Activated CD8-positive, alpha-beta memory T cell treated with anti-CD3 and anti-CD28 coated beads, Interleukin-2, amount 50 U/mL, for 48 hours (primary cell): ENCODE results near the gene ASTL.

Source experiments
- DNase-seq: peaks from one replicate; pipeline ENCODE4 v3.0.0-alpha.2; 2020

Gene ASTL

DNA sequence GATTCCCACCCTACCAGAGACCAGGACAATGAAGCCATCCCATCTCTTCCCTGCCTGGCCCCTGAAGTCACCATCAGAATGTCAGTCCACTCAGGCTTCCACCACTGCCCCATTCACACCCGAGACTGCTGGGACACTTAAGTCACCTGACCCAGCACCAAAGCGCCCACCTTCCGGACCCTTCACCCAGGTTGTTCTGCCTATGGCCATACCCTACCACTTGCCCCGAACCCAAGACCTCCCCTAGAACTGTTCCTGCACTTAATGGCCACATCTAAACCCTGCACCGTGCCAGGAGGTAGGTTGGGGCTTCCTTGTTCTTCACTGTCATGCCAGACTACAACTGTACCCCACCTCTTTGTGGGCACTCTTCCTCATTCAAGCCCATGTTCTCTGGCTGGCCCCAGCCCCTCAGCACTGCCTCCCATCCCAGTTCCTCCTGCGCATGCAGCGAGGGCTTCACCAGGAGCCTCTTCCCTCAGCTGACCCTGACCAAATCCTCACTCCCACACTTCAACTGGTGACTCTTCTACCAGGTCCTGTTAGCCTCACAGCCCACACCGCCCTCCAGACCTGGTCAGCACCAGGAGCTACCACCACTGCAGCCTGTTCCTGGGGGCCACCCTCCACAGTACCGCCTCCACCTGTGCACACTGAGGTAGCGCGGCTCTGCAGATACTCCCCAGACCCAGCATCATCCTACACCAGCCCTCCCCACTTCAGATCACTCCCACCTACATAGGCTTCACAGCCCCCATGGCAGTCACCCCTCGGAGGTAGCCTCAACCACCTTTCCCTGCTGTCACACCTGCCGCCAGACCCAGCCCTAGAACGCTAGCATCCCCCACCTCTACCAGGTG is 13.7 kb downstream of the ASTL start:
- no peak for DNase-seq

DNA sequence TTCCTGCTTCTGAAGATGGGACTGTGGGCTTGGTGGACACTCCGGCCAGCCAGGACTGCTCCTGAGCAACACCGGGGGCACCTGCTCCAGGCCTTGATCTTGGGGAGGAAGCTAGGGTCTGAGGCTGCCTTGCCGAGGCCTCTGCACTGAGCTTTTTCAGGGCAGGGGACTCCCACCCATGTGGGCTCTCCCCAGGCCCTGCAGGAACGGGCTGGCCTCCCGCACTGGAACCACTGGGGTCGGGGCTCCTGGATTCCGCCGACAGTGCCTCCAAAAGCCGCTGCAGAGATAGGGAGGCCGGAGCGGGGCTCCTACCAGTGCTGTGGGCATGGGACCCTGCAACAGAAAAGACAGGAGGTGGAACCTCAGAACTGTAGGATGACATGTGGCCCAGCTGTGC is 14.4 kb downstream of the ASTL start:
- no peak for DNase-seq

DNA sequence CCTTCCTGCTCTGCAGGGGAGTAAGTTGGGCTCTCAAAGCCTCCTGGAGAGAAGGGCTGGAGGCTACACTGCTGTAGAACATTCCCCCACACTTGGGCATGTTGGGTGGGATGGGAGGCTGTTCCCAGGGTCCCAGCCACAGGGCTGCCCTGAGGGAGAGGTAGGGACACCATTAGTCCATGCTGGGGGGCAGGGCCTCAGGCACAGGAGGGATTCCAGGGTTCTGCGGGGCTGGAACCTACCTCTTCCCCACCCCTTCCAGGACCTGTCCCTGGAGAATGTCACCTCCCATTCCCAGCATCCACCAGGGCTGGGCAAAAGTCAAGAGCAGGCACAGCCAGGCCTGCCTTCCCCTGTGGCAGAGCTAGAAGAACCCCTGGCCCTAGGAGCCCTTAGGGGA is 15.0 kb downstream of the ASTL start:
- no peak for DNase-seq

DNA sequence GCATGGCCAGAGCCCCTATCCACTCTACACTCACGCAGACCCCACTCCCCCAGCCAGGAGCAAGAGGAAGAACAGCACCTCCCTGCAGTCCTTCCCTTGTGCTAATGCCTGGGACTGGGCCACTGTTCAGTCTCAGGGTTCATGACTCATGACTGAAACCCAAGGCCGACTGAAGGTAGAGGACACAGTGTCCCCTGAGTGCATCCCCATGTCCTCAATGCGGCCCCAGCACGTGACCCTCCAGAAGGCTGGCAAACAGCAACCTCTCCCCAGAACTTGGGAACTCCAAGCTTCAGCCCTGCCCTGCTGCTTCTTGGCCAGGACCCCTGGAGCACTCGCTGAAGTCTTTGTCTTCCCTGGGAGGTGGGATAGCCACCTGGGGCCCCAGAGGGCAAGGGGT is 15.9 kb downstream of the ASTL start:
- DNase-seq, result no peak

DNA sequence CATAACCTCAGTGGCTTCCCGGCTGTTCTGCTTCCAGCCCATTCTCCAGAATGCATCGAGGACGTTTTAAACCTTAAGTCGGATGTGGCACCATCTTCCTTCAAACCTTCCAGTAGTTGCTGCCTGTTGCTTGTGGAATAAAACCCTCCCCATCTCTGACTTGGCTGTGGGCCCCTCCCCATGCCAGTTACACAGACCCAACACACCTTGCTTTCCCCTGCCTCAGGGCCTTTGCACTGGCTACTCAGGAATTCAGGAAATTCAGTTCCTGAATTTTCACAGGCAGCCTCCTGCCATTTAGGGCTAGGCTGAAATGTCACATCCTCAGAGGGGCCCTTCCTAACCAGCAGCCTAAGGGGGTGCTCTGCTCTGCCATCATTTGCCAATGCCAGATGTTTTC is 16.9 kb downstream of the ASTL start:
- DNase-seq, result no peak

DNA sequence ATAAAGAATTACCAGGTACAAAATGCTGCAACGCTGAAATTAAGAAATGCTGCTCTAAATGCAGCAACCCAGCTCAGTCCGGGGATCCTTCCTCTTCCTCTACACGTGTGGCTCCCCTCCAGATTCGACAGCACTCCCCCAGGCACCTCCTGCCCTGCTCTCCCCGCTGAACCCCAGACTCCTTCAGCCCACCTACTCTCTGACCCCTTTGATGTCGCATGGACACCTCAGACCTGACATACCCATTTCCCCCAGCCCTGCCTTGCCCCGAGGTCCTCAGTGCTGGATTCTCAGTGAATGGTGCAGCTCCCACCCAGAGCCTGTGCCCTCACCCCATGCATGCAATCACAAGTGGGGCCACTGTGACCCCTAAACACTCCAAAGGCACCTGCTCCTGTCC is 17.3 kb downstream of the ASTL start:
- DNase-seq, result no peak

DNA sequence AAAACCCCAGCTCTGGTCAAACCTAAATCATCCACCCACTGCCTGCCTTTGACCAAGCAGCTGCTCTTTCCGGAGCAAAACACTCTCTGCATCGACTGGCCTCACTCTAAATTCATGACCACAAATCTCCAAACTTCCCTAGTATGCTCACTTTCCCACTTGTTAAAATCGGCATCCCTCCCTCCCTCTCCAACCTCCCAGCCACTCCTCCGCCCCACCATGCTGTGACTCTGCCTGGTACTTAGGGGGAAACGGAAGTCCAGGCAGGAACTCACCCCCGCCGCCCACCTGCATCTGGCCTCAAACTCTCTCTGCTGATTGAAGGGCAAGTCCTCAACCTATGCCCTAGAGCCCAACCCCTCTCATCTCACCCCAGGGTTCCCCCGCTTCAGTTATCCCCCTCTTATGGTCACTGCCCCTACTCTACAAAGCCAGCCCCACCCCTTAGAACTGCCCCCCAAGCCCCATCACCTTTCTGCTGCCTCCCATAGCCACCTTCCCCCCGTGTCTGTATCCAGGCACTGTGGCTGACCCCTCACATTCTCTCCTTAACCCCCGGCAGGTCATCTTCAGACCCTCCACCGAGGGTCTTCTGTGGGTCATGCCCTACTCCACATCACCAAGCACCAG is 18.1 kb downstream of the ASTL start:
- no peak for DNase-seq

DNA sequence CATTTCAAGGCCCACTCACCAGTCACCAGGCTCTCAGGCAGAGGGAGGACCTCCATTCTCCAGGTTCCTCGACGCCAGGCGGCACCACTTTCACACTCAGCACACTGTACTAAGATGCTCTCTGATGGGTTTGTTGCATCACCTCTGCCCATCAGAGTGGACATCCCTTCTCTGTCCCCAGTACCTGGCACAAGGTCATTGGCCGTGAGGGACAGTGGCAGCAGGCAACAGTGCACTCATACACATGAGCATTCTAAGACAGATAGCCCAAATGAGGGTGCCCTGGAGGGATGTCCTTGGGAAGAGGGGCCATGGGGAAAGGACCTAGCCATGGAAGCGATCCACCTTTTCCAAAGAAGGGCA is 18.9 kb downstream of the ASTL start:
- DNase-seq, result no peak

DNA sequence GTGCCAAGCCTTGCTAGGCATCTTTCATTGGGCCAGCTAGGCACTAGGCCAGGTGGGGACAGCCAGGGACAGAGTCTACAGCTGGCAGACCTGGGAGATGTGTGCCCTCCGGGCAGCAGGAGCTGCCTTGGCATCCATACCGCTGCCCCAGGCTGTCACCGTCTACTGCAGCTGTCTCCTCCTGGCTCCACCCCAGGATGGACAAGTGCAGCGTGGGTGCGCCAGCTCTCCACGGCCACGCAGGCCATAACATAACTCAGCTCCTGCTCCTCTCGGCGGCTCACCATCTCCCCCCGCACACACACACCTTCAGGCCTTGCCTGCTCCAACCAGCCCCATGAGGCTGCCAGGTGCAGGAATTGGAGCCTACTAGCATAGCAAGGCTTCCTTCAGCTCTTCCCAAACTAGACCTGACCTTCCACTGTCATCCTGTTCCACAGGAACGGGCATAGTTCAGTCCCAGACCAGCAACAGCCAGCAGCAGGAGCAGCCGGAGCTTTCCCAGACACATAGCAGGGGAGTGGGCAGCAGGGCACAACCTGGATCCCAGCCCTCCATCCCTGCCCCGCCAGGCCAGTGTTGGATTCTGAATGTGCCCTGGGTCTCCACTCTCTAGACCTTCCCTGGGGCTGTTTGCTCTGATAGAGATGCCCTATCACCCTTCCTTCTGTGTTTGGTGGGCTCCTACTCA is 19.5 kb downstream of the ASTL start:
- no peak for DNase-seq

DNA sequence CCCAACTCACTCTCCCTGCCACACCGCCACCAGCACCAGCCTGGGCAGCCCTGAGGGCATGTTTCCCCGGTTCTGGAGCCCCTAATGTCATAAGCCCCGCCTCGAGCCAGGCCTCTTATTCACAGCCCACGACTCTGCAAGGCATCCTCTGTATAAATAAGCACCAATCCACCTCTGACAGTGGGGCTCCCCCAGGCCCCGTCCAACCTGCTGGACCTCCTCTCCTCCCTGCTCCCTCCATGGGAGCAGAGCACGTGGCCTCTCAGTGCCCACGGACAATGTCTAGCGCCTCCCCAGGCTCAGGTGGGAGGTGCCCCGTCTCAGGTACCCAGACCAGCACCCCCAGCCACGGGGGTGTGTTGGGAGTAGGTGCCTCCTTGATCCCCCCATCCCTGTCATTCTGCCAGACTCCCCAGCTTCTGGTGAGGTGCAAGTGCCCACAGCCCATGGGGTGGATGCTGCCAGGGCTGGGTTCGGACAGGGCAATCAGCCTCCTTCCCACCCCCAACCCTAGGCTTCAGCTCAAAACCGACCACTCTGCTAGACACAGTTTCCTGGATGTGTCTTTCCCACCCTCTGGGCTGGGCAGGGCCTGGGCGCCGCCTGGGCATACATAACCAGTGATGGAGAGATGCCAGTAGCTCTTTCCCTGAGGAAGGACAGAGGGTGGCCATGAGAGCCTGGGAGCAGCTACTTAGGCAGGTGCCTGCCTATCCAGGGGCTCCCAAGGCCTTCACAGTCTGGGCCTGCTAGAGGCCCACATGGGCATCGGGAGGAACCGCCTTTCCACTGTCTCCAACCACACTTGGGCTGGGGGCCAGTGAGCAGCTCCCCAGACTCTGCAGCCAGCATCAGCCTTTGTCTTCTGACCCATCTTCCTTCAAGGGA is 20.4 kb downstream of the ASTL start:
- DNase-seq, result no peak

DNA sequence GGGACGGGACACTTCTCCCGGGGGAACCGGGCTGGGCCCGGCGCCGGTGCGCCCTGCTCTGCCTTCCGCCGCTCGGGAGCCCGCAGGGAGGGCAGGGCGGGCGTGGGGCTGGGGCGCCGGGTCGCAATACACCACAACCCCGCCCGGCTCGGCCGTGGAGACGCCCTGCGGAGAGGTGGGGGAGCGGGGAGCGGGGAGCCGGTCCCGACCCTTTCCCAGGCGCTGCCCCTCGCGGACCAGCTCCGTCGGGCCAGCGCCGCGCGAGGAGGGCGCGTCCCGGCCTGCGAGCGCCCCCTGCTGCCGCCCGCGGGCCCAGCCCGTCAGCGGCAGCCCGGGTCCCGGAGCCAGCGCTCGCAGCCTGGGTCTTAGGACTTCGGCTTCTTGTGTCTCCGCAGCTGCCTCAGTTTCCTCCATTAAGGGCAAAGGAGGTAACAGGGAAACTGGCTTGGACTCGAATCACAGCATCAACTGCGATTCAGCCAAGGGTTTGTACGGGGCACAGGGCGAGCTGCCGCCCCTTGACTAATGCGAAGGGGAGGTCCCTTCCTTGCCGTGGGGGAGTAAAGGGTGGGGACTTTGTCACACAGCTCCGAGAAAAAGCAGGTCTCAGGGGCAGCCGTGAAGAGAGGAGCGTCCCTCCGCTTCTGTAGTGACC is 21.3 kb downstream of the ASTL start:
- DNase-seq, result peak; percentile 88

DNA sequence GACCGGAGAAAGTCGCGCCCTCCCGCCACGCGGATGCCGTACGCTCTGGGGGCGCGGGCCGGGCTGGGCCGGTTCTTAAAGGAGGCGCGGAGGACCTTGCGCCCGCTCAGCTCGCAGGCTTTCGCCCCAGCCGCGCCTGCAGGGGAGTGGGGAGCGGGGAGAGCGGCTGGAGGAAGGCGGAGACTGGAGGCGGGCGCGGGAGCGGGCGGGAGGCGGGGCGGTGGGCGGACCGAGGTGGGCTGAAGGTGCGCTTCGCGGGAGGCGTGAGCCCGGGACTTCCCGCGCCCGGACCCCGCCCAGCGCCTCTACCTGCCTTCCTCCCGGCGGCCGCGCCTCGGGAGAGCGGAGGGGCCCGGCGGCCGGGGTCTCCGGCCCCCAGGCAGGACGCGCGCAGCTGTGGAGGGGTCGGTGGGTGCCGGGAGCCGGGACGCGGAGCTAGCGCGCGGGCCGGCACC is 21.9 kb downstream of the ASTL start, which contains the start of gene ADRA2B:
Gene ADRA2B, minus strand, starts transcription at position 148 of the 455 bp plus-strand sequence. CDS start 422 bp downstream, outside the sequence.
- peak; percentile 81 for DNase-seq

DNA sequence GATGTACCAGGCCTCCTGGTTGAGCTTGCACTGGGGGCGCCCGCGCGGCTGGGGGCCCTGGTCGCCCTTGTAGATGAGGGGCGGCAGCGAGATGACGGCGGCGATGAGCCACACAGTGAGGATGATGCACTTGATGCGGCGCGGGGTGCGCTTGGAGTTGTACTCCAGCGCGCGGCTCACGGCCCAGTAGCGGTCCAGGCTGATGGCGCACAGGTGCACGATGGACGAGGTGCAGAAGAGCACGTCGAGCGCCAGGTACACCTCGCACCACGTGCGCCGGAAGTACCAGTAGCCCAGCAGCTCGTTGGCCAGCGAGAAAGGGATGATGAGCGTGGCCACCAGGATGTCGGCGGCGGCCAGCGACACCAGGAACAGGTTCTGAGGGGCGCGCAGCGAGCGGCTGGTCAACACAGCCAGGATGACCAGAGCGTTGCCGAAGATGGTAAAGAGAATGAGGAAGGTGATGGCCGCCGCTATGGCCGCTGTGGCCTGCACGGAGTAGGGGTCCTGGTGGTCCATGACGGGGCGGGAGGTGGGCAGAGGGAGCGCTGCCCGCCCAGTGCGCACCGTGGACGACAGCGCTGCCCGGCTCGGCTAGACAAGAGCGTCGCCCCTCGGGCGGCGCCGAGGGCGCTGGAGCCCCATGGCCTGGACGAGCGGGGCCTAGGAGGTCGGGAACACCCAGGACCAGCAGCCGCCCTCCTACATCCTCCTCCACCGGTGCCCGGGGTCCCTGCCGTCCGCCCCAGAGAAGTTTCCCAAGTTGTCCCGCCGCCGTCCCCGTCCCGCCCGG is 22.5 kb downstream of the ASTL start:
- DNase-seq, result no peak

DNA sequence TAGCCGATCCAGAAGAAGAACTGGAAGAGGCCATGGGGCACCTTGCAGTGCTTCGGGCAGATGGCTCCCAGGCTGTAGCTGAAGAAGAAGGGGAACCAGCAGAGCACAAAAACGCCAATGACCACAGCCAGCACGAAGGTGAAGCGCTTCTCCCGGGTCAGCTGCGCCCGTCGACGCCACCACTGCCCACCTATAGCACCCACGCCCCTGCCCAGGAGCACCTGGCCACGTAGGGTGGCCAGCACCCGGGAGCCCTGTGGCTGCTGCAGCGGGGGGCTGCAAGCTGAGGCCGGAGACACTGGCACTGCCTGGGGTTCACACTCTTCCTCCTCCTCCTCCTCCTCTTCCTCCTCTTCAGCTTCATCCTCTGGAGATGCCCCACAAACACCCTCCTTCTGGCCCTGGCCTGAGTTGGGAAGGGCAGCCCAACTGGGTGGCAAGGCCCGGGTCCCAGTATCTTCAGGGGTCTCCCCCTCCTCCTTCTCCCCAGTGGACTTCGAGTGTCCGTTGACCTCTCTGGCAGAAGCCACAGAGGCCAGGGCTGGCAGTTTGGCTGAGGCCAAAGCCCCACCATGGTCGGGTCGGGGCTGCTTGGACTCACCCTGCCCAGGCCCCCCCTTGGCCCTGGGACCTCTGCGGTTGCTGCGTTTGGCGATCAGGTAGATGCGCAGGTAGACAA is 23.3 kb downstream of the ASTL start:
- DNase-seq, result no peak

DNA sequence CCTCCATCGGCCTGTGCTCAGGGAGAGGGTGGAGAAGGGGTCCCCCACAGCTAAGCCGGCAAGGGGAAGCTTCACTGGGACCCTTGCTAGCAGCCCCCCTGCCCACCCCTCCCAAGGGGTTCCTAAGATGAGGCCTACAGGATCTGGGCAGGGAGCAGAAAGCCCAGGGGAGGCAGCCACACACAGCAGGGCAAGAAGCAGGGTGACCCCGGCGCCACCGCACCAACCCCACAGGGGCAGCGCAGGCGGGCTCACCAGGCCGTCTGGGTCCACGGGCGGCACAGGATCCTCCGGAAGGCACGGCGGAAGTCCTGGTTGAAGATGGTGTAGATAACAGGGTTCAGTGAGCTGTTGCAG is 23.8 kb downstream of the ASTL start:
- DNase-seq, result no peak

DNA sequence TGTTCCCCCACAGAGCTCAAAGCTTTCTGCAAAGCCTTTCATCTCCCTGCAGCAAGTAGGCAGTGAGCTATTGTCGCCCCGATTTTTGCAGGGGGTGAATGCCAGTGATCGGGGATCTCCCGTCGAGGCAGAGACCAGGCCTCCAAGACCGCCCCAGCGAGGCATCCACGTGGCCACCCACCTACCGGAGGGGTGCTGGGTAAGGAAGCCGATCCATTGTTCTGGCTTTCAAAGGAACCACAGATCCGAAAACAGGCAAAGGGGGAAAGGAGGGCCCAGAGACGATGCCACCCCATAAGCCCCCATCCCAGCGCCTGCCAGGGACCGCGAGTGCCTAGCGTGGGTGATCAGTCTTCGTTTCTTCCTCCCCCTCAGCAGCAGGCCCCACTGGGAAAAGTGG is 24.4 kb downstream of the ASTL start:
- no peak for DNase-seq

DNA sequence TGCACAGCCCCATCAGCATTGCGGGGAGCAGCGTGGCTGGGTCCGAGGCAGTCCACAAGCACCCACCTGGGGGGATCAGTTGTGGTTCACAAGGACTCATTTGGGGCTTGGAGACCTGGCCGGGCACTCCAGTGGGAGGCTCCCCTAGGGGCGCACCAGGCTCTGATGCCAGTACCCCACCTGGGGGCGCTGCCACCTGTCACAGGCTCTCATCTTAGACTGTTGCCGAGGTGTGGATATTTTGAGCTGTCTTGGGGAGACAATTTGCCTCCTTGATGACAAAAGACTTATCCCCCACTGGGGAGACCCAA is 25.0 kb downstream of the ASTL start:
- no peak for DNase-seq

DNA sequence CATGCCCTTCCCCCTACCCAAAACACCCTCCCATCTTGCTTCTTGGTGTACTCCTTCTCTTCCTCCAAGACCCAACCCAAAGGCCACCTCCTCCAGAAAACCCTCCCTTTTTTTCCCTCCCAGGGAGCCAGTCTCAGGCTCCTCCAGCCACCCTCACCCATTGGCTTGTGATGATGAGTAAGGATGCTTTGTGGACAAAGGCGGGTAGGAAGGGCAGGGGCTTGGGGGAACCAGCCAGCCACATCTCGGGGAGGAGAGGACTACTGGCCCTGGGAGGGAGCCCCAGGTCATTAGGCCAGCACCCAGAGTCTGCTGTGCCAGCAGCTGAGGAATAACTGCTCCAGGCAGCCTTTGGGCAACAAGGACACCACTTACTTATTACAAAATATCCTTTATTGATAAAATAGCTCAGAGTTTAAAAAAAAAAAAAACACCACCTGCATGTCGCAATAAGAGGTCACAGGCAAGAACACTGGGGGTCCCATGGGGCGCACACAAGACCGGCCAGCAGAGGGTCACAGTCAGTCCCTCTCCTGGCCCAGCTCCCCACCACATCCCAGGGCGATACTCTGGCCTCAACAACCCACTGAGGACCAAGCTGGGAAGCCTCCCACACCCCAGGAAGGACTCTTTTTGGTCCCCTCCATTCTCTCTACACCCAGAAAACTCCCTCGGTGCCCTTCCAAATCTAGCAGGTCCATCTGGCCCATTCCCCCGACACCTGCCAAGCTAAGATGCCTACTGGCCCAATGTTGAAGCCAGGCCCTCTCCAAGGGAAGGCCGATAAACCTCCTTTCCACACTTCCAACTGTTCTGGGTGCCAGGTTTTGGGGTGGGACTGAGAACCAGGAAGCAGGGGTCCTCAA is 25.6 kb downstream of the ASTL start:
- no peak for DNase-seq

DNA sequence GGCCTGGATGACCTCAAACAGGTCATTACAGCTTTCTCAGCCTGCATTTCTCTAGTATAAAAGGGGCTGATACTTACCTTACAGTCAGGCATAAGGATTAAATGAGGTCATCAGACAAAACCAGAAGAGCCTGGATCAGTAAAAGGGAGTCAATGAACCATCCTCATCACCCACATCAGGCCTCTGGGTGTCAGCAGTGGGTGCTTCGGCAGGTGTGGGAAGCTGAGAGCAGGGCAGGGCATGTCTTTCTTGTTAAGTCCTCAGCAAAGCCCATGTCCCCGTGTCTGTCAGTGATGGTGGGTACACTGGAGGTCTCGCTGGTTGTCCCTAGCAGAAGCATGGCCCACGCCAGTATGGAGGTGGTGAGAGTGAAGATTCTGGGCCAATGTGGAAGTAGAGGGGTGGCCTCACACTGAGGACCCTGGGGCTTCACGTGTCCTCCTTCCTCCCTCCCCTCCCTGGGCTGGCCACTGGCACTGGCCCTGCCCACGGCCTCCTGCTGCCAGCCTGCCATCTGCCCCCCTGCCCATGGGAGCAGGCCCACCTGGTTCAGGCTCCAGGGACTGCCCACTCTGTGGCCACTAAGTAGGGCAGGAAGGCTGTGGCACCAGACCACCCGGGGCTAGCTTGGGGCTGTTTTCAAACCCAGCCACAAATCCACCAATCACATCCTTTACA is 26.3 kb downstream of the ASTL start:
- DNase-seq, result no peak

DNA sequence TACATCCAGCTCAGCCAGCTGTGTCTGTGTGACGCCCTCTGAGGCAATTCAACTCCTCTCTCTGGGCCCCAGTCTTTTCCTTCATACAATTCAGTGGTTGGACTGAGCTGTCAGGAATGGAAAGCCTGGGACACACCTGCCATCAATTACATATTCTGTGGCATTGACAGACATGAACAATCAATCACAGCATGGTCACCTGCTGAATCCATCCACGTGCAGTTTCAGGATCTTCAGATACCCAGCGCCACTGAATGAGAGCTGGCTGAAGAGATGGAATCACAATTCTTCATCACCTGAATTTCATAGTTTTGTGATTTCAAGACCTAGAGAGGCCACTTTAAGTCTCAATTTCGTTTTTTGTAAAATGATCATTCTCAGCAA is 27.1 kb downstream of the ASTL start:
- no peak for DNase-seq
